Measurements from ENCODE around the gene NT5C2.

DNA sequence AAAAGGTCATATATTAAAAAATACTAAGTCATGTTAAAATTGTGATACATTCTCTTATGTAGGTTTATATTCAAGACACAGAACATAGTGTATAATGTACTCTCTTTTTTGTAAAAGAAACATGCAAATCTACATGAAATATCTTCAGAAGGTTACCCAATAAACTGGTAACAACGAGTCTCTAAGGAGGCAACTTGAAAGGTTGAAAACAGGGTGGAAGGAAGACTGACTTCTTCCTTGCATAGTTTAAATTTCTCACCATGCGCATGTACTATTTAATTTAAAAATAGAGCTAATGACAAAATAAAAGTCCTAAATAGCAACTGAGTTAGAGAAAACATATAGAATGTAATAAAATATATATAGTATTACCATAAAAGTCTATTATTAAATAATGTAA lies 132.5 kb downstream of the NT5C2 start:
- TF ChIP-seq, protein P1, sequence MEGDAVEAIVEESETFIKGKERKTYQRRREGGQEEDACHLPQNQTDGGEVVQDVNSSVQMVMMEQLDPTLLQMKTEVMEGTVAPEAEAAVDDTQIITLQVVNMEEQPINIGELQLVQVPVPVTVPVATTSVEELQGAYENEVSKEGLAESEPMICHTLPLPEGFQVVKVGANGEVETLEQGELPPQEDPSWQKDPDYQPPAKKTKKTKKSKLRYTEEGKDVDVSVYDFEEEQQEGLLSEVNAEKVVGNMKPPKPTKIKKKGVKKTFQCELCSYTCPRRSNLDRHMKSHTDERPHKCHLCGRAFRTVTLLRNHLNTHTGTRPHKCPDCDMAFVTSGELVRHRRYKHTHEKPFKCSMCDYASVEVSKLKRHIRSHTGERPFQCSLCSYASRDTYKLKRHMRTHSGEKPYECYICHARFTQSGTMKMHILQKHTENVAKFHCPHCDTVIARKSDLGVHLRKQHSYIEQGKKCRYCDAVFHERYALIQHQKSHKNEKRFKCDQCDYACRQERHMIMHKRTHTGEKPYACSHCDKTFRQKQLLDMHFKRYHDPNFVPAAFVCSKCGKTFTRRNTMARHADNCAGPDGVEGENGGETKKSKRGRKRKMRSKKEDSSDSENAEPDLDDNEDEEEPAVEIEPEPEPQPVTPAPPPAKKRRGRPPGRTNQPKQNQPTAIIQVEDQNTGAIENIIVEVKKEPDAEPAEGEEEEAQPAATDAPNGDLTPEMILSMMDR (IDR thresholded peaks at IDR 0.05; ENCODE audit: low read depth, low read length), result no peak
- TF ChIP-seq POLR2A (IDR thresholded peaks at IDR 0.05; ENCODE audit: extremely low read depth, insufficient read length), result no peak
- TF ChIP-seq MYC (IDR thresholded peaks at IDR 0.05; ENCODE audit: low read depth, low read length), result no peak
- TF ChIP-seq, protein P2, sequence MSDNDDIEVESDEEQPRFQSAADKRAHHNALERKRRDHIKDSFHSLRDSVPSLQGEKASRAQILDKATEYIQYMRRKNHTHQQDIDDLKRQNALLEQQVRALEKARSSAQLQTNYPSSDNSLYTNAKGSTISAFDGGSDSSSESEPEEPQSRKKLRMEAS (IDR thresholded peaks at IDR 0.05; ENCODE audit: low read depth, low read length), result no peak

Measured in NB4 (cell line).